ENCODE data around the gene CTAGE9. TPM values are rescaled to one million over a fixed set of nuclear protein-coding genes. Genes with fewer than 3 reads are reported as not detected.

The CTAGE9 gene
- total and polyA plus RNA-seq, 2 donors, result not detected

- Histone ChIP-seq H3K4me1 (ENCODE audit: insufficient read depth) (no peaks in the 10 kb centered on the region), H3K4me3 (ENCODE audit: low read depth, low read length) (no peak overlapping the region), H3K36me3 (ENCODE audit: insufficient read depth) (no peaks in the 10 kb centered on the region), H3K27ac (ENCODE audit: low read depth) (no peak overlapping the region)
- WGBS, result 96% methylated on average over 2 of the region's 2 CpGs
- no peak for DNase-seq (ENCODE audit: extremely low spot score)
These were observed 37.6 kb downstream of the CTAGE9 start for GRCh38 chr6:131673184-131673583.

GRCh38 chr6:131669891-131670290, 40.9 kb downstream of the CTAGE9 start:
- H3K4me1 ChIP-seq (ENCODE audit: insufficient read depth), result no peaks in the 10 kb centered on the region
- DNase-seq (ENCODE audit: extremely low spot score), result no peak
- H3K36me3 ChIP-seq (ENCODE audit: insufficient read depth), result no peaks in the 10 kb centered on the region
- no peak overlapping the region for H3K27ac ChIP-seq (ENCODE audit: low read depth)
- no peak overlapping the region for H3K4me3 ChIP-seq (ENCODE audit: low read depth, low read length)
- 28% methylated on average over 1 of the region's 1 CpG for WGBS

- no peaks in the 10 kb centered on the region for H3K4me1 ChIP-seq (ENCODE audit: insufficient read depth)
- no peak overlapping the region for H3K27ac ChIP-seq (ENCODE audit: low read depth)
- no peaks in the 10 kb centered on the region for H3K36me3 ChIP-seq (ENCODE audit: insufficient read depth)
- WGBS, result 89% methylated on average over 2 of the region's 2 CpGs
- H3K4me3 ChIP-seq (ENCODE audit: low read depth, low read length), result no peak overlapping the region
- no peak for DNase-seq (ENCODE audit: extremely low spot score)
These were observed 47.1 kb downstream of the CTAGE9 start for GRCh38 chr6:131663578-131664165.

GRCh38 chr6:131660195-131660594, 50.6 kb downstream of the CTAGE9 start:
- H3K4me1 ChIP-seq (ENCODE audit: insufficient read depth), result no peaks in the 10 kb centered on the region
- DNase-seq (ENCODE audit: extremely low spot score), result no peak
- no peak overlapping the region for H3K27ac ChIP-seq (ENCODE audit: low read depth)
- 65% methylated on average over 1 of the region's 1 CpG for WGBS
- no peak overlapping the region for H3K4me3 ChIP-seq (ENCODE audit: low read depth, low read length)
- H3K36me3 ChIP-seq (ENCODE audit: insufficient read depth), result no peaks in the 10 kb centered on the region

Other genes starting within 250 kb of the CTAGE9 start
- 1.1 TPM for gene ARG1, start 137.8 kb downstream of the CTAGE9 start, total RNA-seq
- 0.53 TPM for gene ARG1, start 137.8 kb downstream of the CTAGE9 start, polyA plus RNA-seq
- gene MED23, start 82.8 kb downstream of the CTAGE9 start, total RNA-seq, result 66.9 TPM
- 11.2 TPM for gene MED23, start 82.8 kb downstream of the CTAGE9 start, polyA plus RNA-seq
- 2.4 TPM for gene ENPP3, start 73.7 kb downstream of the CTAGE9 start, total RNA-seq
- gene ENPP3, start 73.7 kb downstream of the CTAGE9 start, polyA plus RNA-seq, result 0.43 TPM
- not detected for gene OR2A4, start 9.6 kb downstream of the CTAGE9 start, total RNA-seq
- not detected for gene OR2A4, start 9.6 kb downstream of the CTAGE9 start, polyA plus RNA-seq
- gene ENPP1, start 97.0 kb upstream of the CTAGE9 start, total RNA-seq, result 45.3 TPM
- gene ENPP1, start 97.0 kb upstream of the CTAGE9 start, polyA plus RNA-seq, result 3.8 TPM
- gene CCN2, start 240.4 kb upstream of the CTAGE9 start, total RNA-seq, result 85.8 TPM
- 506 TPM for gene CCN2, start 240.4 kb upstream of the CTAGE9 start, polyA plus RNA-seq